Kidney (tissue), 14 donors: ENCODE data around the gene ZNF292. TPM values are rescaled to one million over a fixed set of nuclear protein-coding genes. Genes with fewer than 3 reads are reported as not detected.
A peak's percentile ranks its signal among the peaks of the same experiment; 100 is the strongest.
"Not testable (repeated sequence)": the region's sequence is repeated elsewhere in the genome, so short reads cannot be mapped to it uniquely, and the experiment has no call there.

ENCODE experiments used
- DNase-seq, 5 donors: peaks; one replicate each; pipeline ENCODE4 v3.0.0-alpha.2; 2013 to 2020
- FAIRE-seq: peaks from 2 replicates; lab custom pipeline; 2012; peaks lifted over from hg19 to GRCh38; lab: Jason Lieb, UNC
- H3K27ac ChIP-seq, 2 donors: one replicate each; pipeline ENCODE4 v1.7.0; 2013; ENCODE audit warnings: low read depth in 2 of 2, low read length in 2 of 2, inconsistent platforms in 1 of 2
- H3K27me3 ChIP-seq: one replicate; pipeline ENCODE4 v1.7.1; 2013; ENCODE audit warnings: low read length, inconsistent platforms; ENCODE audit not compliant: control insufficient read depth, insufficient read depth
- H3K36me3 ChIP-seq, 3 donors: one replicate each; pipeline versions ENCODE4 v1.7.0 to v1.7.1; 2013; ENCODE audit warnings: low read length in 3 of 3, control low read depth in 1 of 3, inconsistent platforms in 1 of 3; ENCODE audit not compliant: insufficient read depth in 3 of 3, control insufficient read depth in 2 of 3
- H3K4me1 ChIP-seq, 3 donors: one replicate each; pipeline versions ENCODE4 v1.7.0 to v1.7.1; 2013; ENCODE audit warnings: low read length in 3 of 3, inconsistent platforms in 1 of 3, low read depth in 1 of 3; ENCODE audit not compliant: control insufficient read depth in 2 of 3, insufficient read depth in 2 of 3
- H3K4me3 ChIP-seq, 3 donors: one replicate each; pipeline versions ENCODE4 v1.7.0 to v1.8.1; 2013; ENCODE audit warnings: low read length in 3 of 3, control low read depth in 1 of 3, inconsistent platforms in 1 of 3
- H3K9ac ChIP-seq, 3 donors: one replicate each; pipeline versions ENCODE4 v1.7.0 to v1.7.1; 2013; ENCODE audit warnings: low read length in 3 of 3, control low read depth in 1 of 3, inconsistent platforms in 1 of 3
- H3K9me3 ChIP-seq, 3 donors: one replicate each; pipeline versions ENCODE4 v1.7.0 to v1.7.1; 2013; ENCODE audit warnings: low read length in 3 of 3, control low read depth in 1 of 3, inconsistent platforms in 1 of 3; ENCODE audit not compliant: control insufficient read depth in 2 of 3, insufficient read depth in 1 of 3
- CTCF ChIP-seq: IDR thresholded peaks from 3 replicates; pipeline ENCODE4 v1.5.1; 2012; ENCODE audit warnings: mild to moderate bottlenecking, moderate library complexity, borderline replicate concordance; ENCODE audit not compliant: insufficient read depth; ENCODE audit errors: extremely low read depth
- intact Hi-C: fragments of 100-400 bp; cut with DNase I; formaldehyde crosslinking; loops from one replicate; pipeline ENCODE4 v1.11.1; 2022
- polyA plus RNA-seq: library from polyadenylated mRNA; stranded (reverse); fragments of 350-450 nt; fragmentation: Illumina TruSeq; extraction: RNeasy Lipid Tissue Mini Kit (QIAGEN cat#74804); gene quantifications from one replicate; pipeline ENCODE4 v1.2.3, GENCODE V29; 2014; ENCODE audit warnings: low read depth, low replicate concordance; ENCODE audit not compliant: insufficient read depth
- total RNA-seq: library from RNA; stranded (reverse); fragmentation: NEBNext Ultra II Directional; extraction: Animal tissue kit (Norgen Biotek cat#: 25700); gene quantifications from one replicate; pipeline ENCODE4 v1.2.1, GENCODE V29; 2021
- donor health status: control.
- donor health status: control.
- donor health status: control.
- donor health status: control.
- donor health status: control.
- donor health status: DM: yes; HTN: yes; CAD: no.
- donor health status: Normal renal cell carcinoma (clear cell type).

ZNF292 gene
- total and polyA plus RNA-seq, 2 donors from 2014 or later, result 3.4 to 52.3 TPM

- Histone ChIP-seq H3K4me1 (peaks cover 0 to 5% (median 3%) of the 10 kb centered on the region in 3 donors), H3K9me3 (no peaks in the 10 kb centered on the region), H3K4me3 (peak overlapping the region; percentile 69 to 86 (median 80)), H3K9ac (peak overlapping the region; percentile 78 to 93 (median 84)), H3K27ac (peak overlapping the region; percentile 97), H3K27me3 (no peaks in the 10 kb centered on the region), H3K36me3 (no peaks in the 10 kb centered on the region)
- FAIRE-seq (no peak), DNase-seq (peak; percentile 76 to 88 (median 82))
- intact Hi-C loops, result no loop called here
- TF ChIP-seq CTCF, result no peak
Observed at GRCh38 chr6:87155842-87156815, 764 bp downstream of the ZNF292 start.

- H3K36me3 ChIP-seq, H3K9ac ChIP-seq, DNase-seq, H3K4me1 ChIP-seq, FAIRE-seq, intact Hi-C loops, H3K27ac ChIP-seq, H3K27me3 ChIP-seq, H3K9me3 ChIP-seq, H3K4me3 ChIP-seq: not testable (repeated sequence)
Observed at GRCh38 chr6:87157596-87157995, 2.2 kb downstream of the ZNF292 start.

- Histone ChIP-seq H3K27me3 (no peaks in the 10 kb centered on the region), H3K9ac (no peak overlapping the region), H3K4me3 (no peak overlapping the region), H3K4me1 (peaks cover 0 to 6% (median 0%) of the 10 kb centered on the region in 3 donors), H3K9me3 (no peaks in the 10 kb centered on the region), H3K36me3 (no peaks in the 10 kb centered on the region), H3K27ac (no peak overlapping the region)
- DNase-seq, result no peak
- TF ChIP-seq CTCF, result no peak
- intact Hi-C loops, result no loop called here
- FAIRE-seq, result no peak
Observed at GRCh38 chr6:87161299-87161698, 5.9 kb downstream of the ZNF292 start.

- no peak for TF ChIP-seq CTCF
- H3K27ac ChIP-seq, result no peak overlapping the region
Observed at GRCh38 chr6:87164004-87164403, 8.6 kb downstream of the ZNF292 start.

More at GRCh38 chr6:87164004-87164403, 8.6 kb downstream of the ZNF292 start:
- Histone ChIP-seq H3K4me3 (no peak overlapping the region), H3K36me3 (no peaks in the 10 kb centered on the region), H3K27me3 (no peaks in the 10 kb centered on the region), H3K4me1 (peaks cover 0 to 3% (median 0%) of the 10 kb centered on the region in 3 donors), H3K9ac (no peak overlapping the region), H3K9me3 (no peaks in the 10 kb centered on the region)
- DNase-seq (peak in 1 of 5 donors; percentile 29), FAIRE-seq (no peak)
- intact Hi-C loops, result no loop called here
